Keratinocyte (primary cell): ENCODE data around the gene CDADC1.

Experiments
- CTCF ChIP-seq, 3 experiments: IDR thresholded peaks in 1 of 3; conservative IDR thresholded peaks in 1 of 3; optimal IDR thresholded peaks in 1 of 3; 2 replicates in 2 of 3; 3 replicates in 1 of 3; pipeline versions ENCODE3 to v1.5.1; 2011; ENCODE audit warnings: low read length in 3 of 3, mild to moderate bottlenecking in 3 of 3, moderate library complexity in 2 of 3, control low read depth in 1 of 3, inconsistent platforms in 1 of 3; ENCODE audit not compliant: insufficient read depth in 2 of 3; ENCODE audit errors: extremely low read depth in 1 of 3
- EZH2 ChIP-seq: IDR thresholded peaks from one replicate; pipeline ENCODE4 v1.6.1; 2012; ENCODE audit warnings: inconsistent platforms, mild to moderate bottlenecking, low read length, moderate library complexity

DNA sequence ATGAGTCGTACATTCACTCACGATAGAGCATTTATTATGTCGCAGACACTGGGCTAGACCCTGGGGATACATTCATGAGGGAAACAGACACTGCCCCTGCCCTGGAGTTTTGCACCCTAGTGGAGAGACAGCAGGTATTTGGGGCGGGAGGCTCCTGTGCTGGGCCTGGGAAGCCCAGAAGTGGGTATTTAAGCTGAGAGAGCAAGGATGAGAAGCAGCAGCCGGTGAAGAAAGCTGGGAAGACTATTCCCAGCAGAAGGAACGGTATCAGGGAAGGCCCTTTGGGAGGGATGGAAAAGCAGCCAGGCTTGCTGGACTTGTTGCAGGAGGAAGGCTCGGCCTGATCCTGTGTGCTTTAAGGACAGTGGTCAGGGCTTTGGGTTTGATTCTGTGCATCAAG lies 54.5 kb downstream of the CDADC1 start:
- TF ChIP-seq CTCF (optimal IDR thresholded peaks at IDR 0.05 in 1 of 3, IDR thresholded peaks at IDR 0.05 in 1 of 3, conservative IDR thresholded peaks at IDR 0.05 in 1 of 3; ENCODE audit: extremely low read depth in 1 of 3, insufficient read depth in 2 of 3, low read length in 3 of 3) (no peak), EZH2 (no peak)
